GM21360 (cell line): ENCODE measurements around the gene NEDD4L.

Experiments
- ATAC-seq: cut with Tn5 transposase; IDR thresholded peaks from one replicate; pipeline ENCODE4 v1.9.1; 2021; ENCODE audit warnings: mild to moderate bottlenecking, moderate library complexity; ENCODE audit not compliant: unreplicated experiment

The NEDD4L gene

GRCh38 chr18:58204776-58205442 is 160.9 kb downstream of the NEDD4L start:
- no peak for ATAC-seq

- no peak for ATAC-seq
Observed at GRCh38 chr18:58205443-58206160, 161.6 kb downstream of the NEDD4L start.

GRCh38 chr18:58207520-58208152 is 163.6 kb downstream of the NEDD4L start:
- ATAC-seq = no peak

- ATAC-seq = no peak
Observed at GRCh38 chr18:58208207-58208932, 164.3 kb downstream of the NEDD4L start.

GRCh38 chr18:58209326-58209725 is 165.3 kb downstream of the NEDD4L start:
- ATAC-seq = no peak

GRCh38 chr18:58211510-58211909 is 167.5 kb downstream of the NEDD4L start:
- ATAC-seq = no peak

- ATAC-seq = no peak
Observed at GRCh38 chr18:58212274-58212673, 168.2 kb downstream of the NEDD4L start.

GRCh38 chr18:58213440-58213839 is 169.4 kb downstream of the NEDD4L start:
- no peak for ATAC-seq

GRCh38 chr18:58215011-58215410 is 171.0 kb downstream of the NEDD4L start:
- ATAC-seq = no peak

- ATAC-seq = peak; percentile 43
Observed at GRCh38 chr18:58216071-58216481, 172.1 kb downstream of the NEDD4L start.

GRCh38 chr18:58217052-58217451 is 173.0 kb downstream of the NEDD4L start:
- ATAC-seq = no peak

GRCh38 chr18:58218117-58218516 is 174.1 kb downstream of the NEDD4L start:
- no peak for ATAC-seq

- ATAC-seq = no peak
Observed at GRCh38 chr18:58221060-58221725, 177.2 kb downstream of the NEDD4L start.

GRCh38 chr18:58222432-58223125 is 178.6 kb downstream of the NEDD4L start:
- no peak for ATAC-seq

- ATAC-seq = no peak
Observed at GRCh38 chr18:58223717-58224424, 179.8 kb downstream of the NEDD4L start.

GRCh38 chr18:58224425-58224750 is 180.4 kb downstream of the NEDD4L start:
- no peak for ATAC-seq

GRCh38 chr18:58225101-58225500 is 181.1 kb downstream of the NEDD4L start:
- peak; percentile 89 for ATAC-seq

GRCh38 chr18:58226429-58226828 is 182.4 kb downstream of the NEDD4L start:
- no peak for ATAC-seq

GRCh38 chr18:58227361-58227930 is 183.4 kb downstream of the NEDD4L start:
- ATAC-seq = no peak
